Measurements from ENCODE around the gene ZNF285.
"Not testable (repeated sequence)": the region's sequence is repeated elsewhere in the genome, so short reads cannot be mapped to it uniquely, and the experiment has no call there.

Gene ZNF285

GRCh38 chr19:44435441-44435840 is 34.0 kb upstream of the ZNF285 start:
- Histone ChIP-seq H3K9me3 (ENCODE audit: insufficient read depth, low read length) (peaks cover 5% of the 10 kb centered on the region; the same call in 1 of the 2 replicates), H3K27ac (ENCODE audit: low read depth, low read length) (no peak overlapping the region), H3K9ac (ENCODE audit: low read length) (no peak overlapping the region), H4K20me1 (ENCODE audit: low read depth, low read length) (no peaks in the 10 kb centered on the region), H3K4me3 (ENCODE audit: insufficient read depth, low read length, poor library complexity, severe bottlenecking) (no peak overlapping the region), H3K9me2 (replicated peaks; ENCODE audit: insufficient read depth, low read length) (no peaks in the 10 kb centered on the region), H3K4me2 (ENCODE audit: low read depth, low read length, poor library complexity, severe bottlenecking) (no peak overlapping the region), H3F3A (ENCODE audit: insufficient read depth) (no peaks in the 10 kb centered on the region), H2AFZ (ENCODE audit: low read depth, low read length, severe bottlenecking) (no peak overlapping the region), H3K79me2 (ENCODE audit: insufficient read depth, low read length) (no peaks in the 10 kb centered on the region), H3K36me3 (ENCODE audit: low read length) (no peaks in the 10 kb centered on the region), H3K27me3 (ENCODE audit: low read length) (no peaks in the 10 kb centered on the region)
- no peak for TF ChIP-seq CTCF (IDR thresholded peaks at IDR 0.05; ENCODE audit: insufficient read depth, low read length, poor library complexity, severe bottlenecking)
- no peak for TF ChIP-seq EZH2phosphoT487 (conservative IDR thresholded peaks at IDR 0.05; ENCODE audit: low read length)

GRCh38 chr19:44430956-44431355 is 29.5 kb upstream of the ZNF285 start:
- TF ChIP-seq EZH2phosphoT487 (conservative IDR thresholded peaks at IDR 0.05; ENCODE audit: low read length) (no peak), CTCF (IDR thresholded peaks at IDR 0.05; ENCODE audit: insufficient read depth, low read length, poor library complexity, severe bottlenecking) (no peak)
- Histone ChIP-seq H3K9ac (ENCODE audit: low read length) (no peak overlapping the region), H4K20me1 (ENCODE audit: low read depth, low read length) (no peaks in the 10 kb centered on the region), H3F3A (ENCODE audit: insufficient read depth) (no peaks in the 10 kb centered on the region), H3K9me2 (replicated peaks; ENCODE audit: insufficient read depth, low read length) (no peaks in the 10 kb centered on the region), H2AFZ (ENCODE audit: low read depth, low read length, severe bottlenecking) (no peak overlapping the region), H3K4me2 (ENCODE audit: low read depth, low read length, poor library complexity, severe bottlenecking) (no peak overlapping the region), H3K27me3 (ENCODE audit: low read length) (no peaks in the 10 kb centered on the region), H3K27ac (ENCODE audit: low read depth, low read length) (no peak overlapping the region), H3K79me2 (ENCODE audit: insufficient read depth, low read length) (no peaks in the 10 kb centered on the region), H3K36me3 (ENCODE audit: low read length) (no peaks in the 10 kb centered on the region), H3K9me3 (ENCODE audit: insufficient read depth, low read length) (peaks cover 18% of the 10 kb centered on the region; the same call in 1 of the 2 replicates), H3K4me3 (ENCODE audit: insufficient read depth, low read length, poor library complexity, severe bottlenecking) (no peak overlapping the region)

- H4K20me1 ChIP-seq (ENCODE audit: low read depth, low read length); H3K9me2 ChIP-seq (replicated peaks; ENCODE audit: insufficient read depth, low read length); H3F3A ChIP-seq (ENCODE audit: insufficient read depth); H3K27me3 ChIP-seq (ENCODE audit: low read length); H3K9ac ChIP-seq (ENCODE audit: low read length); H3K4me3 ChIP-seq (ENCODE audit: insufficient read depth, low read length, poor library complexity, severe bottlenecking); H2AFZ ChIP-seq (ENCODE audit: low read depth, low read length, severe bottlenecking); H3K79me2 ChIP-seq (ENCODE audit: insufficient read depth, low read length); H3K27ac ChIP-seq (ENCODE audit: low read depth, low read length); H3K4me2 ChIP-seq (ENCODE audit: low read depth, low read length, poor library complexity, severe bottlenecking); H3K36me3 ChIP-seq (ENCODE audit: low read length); H3K9me3 ChIP-seq (ENCODE audit: insufficient read depth, low read length): not testable (repeated sequence)
Observed at GRCh38 chr19:44415553-44415952, 14.1 kb upstream of the ZNF285 start.

- not testable (repeated sequence) for H3K36me3 ChIP-seq (ENCODE audit: low read length); H3K4me2 ChIP-seq (ENCODE audit: low read depth, low read length, poor library complexity, severe bottlenecking); H3K9me3 ChIP-seq (ENCODE audit: insufficient read depth, low read length)
Observed at GRCh38 chr19:44389268-44389667, 12.1 kb downstream of the ZNF285 start.

More at GRCh38 chr19:44389268-44389667, 12.1 kb downstream of the ZNF285 start:
- not testable (repeated sequence) for H3K27ac ChIP-seq (ENCODE audit: low read depth, low read length); H3K9me2 ChIP-seq (replicated peaks; ENCODE audit: insufficient read depth, low read length); H3K79me2 ChIP-seq (ENCODE audit: insufficient read depth, low read length); H3K4me3 ChIP-seq (ENCODE audit: insufficient read depth, low read length, poor library complexity, severe bottlenecking); H3K27me3 ChIP-seq (ENCODE audit: low read length); H4K20me1 ChIP-seq (ENCODE audit: low read depth, low read length); H2AFZ ChIP-seq (ENCODE audit: low read depth, low read length, severe bottlenecking); H3K9ac ChIP-seq (ENCODE audit: low read length); H3F3A ChIP-seq (ENCODE audit: insufficient read depth)

Measured in SU-DHL-6 (cell line).